H1 (cell line): Measurements from ENCODE around the gene RXRA. TPM values are rescaled to one million over a fixed set of nuclear protein-coding genes. Genes with fewer than 3 reads are reported as not detected.
A peak's percentile ranks its signal among the peaks of the same experiment; 100 is the strongest.

Experiments used
- CTCF ChIA-PET: fragments of 300-600 bp; sonication (Branson Sonifier 250); formaldehyde crosslinking; loops from one replicate; lab custom pipeline; 2021; ENCODE audit not compliant: partially characterized antibody; lab: Charles Lee
- POLR2A ChIA-PET: fragments of 300-600 bp; sonication (Branson Sonifier 250); formaldehyde crosslinking; loops from one replicate; lab custom pipeline; 2021; ENCODE audit warnings: inconsistent platforms; ENCODE audit not compliant: partially characterized antibody; lab: Charles Lee
- DNase-seq, 2 experiments: peaks; one replicate each; pipeline versions ENCODE4 v3.0.0 to v3.0.0-alpha.2; 2010 to 2022; ENCODE audit warnings: low spot score in 2 of 2, low read depth in 1 of 2, mixed read lengths in 1 of 2
- FAIRE-seq: peaks from 2 replicates; lab custom pipeline; 2011; peaks lifted over from hg19 to GRCh38; lab: Jason Lieb, UNC
- H2AFZ ChIP-seq: 2 replicates; pipeline ENCODE4 v1.8.1; 2012; ENCODE audit warnings: low read length, inconsistent platforms
- H2AK5ac ChIP-seq: 2 replicates; pipeline ENCODE4 v1.6.1; 2013; ENCODE audit warnings: low read depth, low read length
- H2BK120ac ChIP-seq: replicated peaks from 2 replicates; pipeline ENCODE3; 2013; ENCODE audit warnings: low read depth, low read length, inconsistent platforms
- H2BK12ac ChIP-seq: 2 replicates; pipeline ENCODE4 v1.6.1; 2013; ENCODE audit warnings: low read depth, low read length
- H2BK15ac ChIP-seq: 2 replicates; pipeline ENCODE4 v1.6.1; 2013; ENCODE audit warnings: low read length
- H2BK20ac ChIP-seq: 2 replicates; pipeline ENCODE4 v1.6.1; 2013; ENCODE audit warnings: low read length
- H2BK5ac ChIP-seq: 2 replicates; pipeline ENCODE4 v1.6.1; 2013; ENCODE audit warnings: low read depth, low read length
- H3K14ac ChIP-seq: 2 replicates; pipeline ENCODE4 v1.6.1; 2013; ENCODE audit warnings: inconsistent platforms; ENCODE audit not compliant: insufficient read length
- H3K18ac ChIP-seq: 2 replicates; pipeline ENCODE4 v1.6.1; 2013; ENCODE audit warnings: low read length; ENCODE audit errors: extremely low read depth
- H3K23ac ChIP-seq: 2 replicates; pipeline ENCODE4 v1.6.1; 2013; ENCODE audit warnings: inconsistent platforms; ENCODE audit not compliant: insufficient read length
- H3K23me2 ChIP-seq: 2 replicates; pipeline ENCODE4 v1.6.1; 2013; ENCODE audit warnings: low read depth, low read length
- H3K27ac ChIP-seq: 2 replicates; pipeline ENCODE4 v1.6.1; 2011; ENCODE audit warnings: low read depth, low read length, inconsistent platforms
- H3K27me3 ChIP-seq, 4 experiments: replicated peaks in 1 of 4; 1 replicate in 1 of 4; 2 replicates in 3 of 4; pipeline versions ENCODE4 v1.6.1 to v1.8.1; 2011 to 2013; ENCODE audit warnings: low read length in 3 of 4, mild to moderate bottlenecking in 3 of 4, inconsistent platforms in 2 of 4, mixed read lengths in 2 of 4, moderate library complexity in 1 of 4; ENCODE audit not compliant: control insufficient read depth in 3 of 4, insufficient read depth in 3 of 4; ENCODE audit errors: extremely low read depth in 1 of 4
- H3K36me3 ChIP-seq, 4 experiments: 2 replicates each; pipeline versions ENCODE4 v1.6.1 to v1.8.1; 2011 to 2013; ENCODE audit warnings: mild to moderate bottlenecking in 4 of 4, low read length in 3 of 4, moderate library complexity in 2 of 4, control low read depth in 1 of 4, inconsistent platforms in 1 of 4; ENCODE audit not compliant: insufficient read depth in 4 of 4, control insufficient read depth in 2 of 4
- H3K4ac ChIP-seq: replicated peaks from 2 replicates; pipeline ENCODE3; 2013; ENCODE audit warnings: low read length, low read depth, mixed read lengths, inconsistent platforms; ENCODE audit not compliant: insufficient read length
- H3K4me1 ChIP-seq, 4 experiments: replicated peaks in 1 of 4; 1 replicate in 1 of 4; 2 replicates in 3 of 4; pipeline versions ENCODE4 v1.6.1 to v1.8.1; 2011 to 2013; ENCODE audit warnings: low read length in 3 of 4, inconsistent platforms in 2 of 4, mixed read lengths in 1 of 4; ENCODE audit not compliant: insufficient read depth in 4 of 4, control insufficient read depth in 3 of 4
- H3K4me2 ChIP-seq, 2 experiments: 2 replicates each; pipeline versions ENCODE4 v1.6.1 to v1.8.1; 2011 to 2013; ENCODE audit warnings: low read depth in 2 of 2, low read length in 2 of 2, control low read depth in 1 of 2, inconsistent platforms in 1 of 2, mild to moderate bottlenecking in 1 of 2; ENCODE audit not compliant: insufficient read depth in 1 of 2
- H3K4me3 ChIP-seq, 4 experiments: fragments of 200-600, 300-600 bp in 1 of 4; sonication (generic), shearing (Covaris generic), sonication (Bioruptor Twin) in 1 of 4; 2 replicates each; pipeline versions ENCODE4 v1.5.1 to v1.8.1; 2011 to 2016; ENCODE audit warnings: low read length in 4 of 4, low read depth in 3 of 4, control low read depth in 2 of 4, inconsistent platforms in 2 of 4, mild to moderate bottlenecking in 2 of 4, mixed read lengths in 1 of 4, moderate library complexity in 1 of 4; ENCODE audit not compliant: insufficient read depth in 2 of 4; ENCODE audit errors: extremely low read depth in 1 of 4
- H3K56ac ChIP-seq: replicated peaks from 2 replicates; pipeline ENCODE3; 2013; ENCODE audit warnings: low read depth, mild to moderate bottlenecking, mixed read lengths, low read length, inconsistent platforms; ENCODE audit not compliant: insufficient read length
- H3K79me1 ChIP-seq: 2 replicates; pipeline ENCODE4 v1.6.1; 2013; ENCODE audit warnings: low read depth, low read length, control low read depth
- H3K79me2 ChIP-seq, 2 experiments: 2 replicates each; pipeline versions ENCODE4 v1.6.1 to v1.8.1; 2012 to 2013; ENCODE audit warnings: low read length in 2 of 2, mild to moderate bottlenecking in 2 of 2, inconsistent platforms in 1 of 2; ENCODE audit not compliant: insufficient read depth in 2 of 2, control insufficient read depth in 1 of 2
- H3K9ac ChIP-seq, 4 experiments: replicated peaks in 1 of 4; 1 replicate in 1 of 4; 2 replicates in 3 of 4; pipeline versions ENCODE4 v1.6.1 to v1.8.1; 2011 to 2013; ENCODE audit warnings: low read depth in 3 of 4, low read length in 3 of 4, control low read depth in 2 of 4, mild to moderate bottlenecking in 2 of 4, moderate library complexity in 2 of 4, inconsistent platforms in 1 of 4; ENCODE audit errors: extremely low read depth in 1 of 4
- H3K9me3 ChIP-seq, 2 experiments: 2 replicates each; pipeline versions ENCODE4 v1.6.1 to v1.8.1; 2012 to 2013; ENCODE audit warnings: mild to moderate bottlenecking in 2 of 2, moderate library complexity in 2 of 2, control low read depth in 1 of 2, inconsistent platforms in 1 of 2, low read depth in 1 of 2, low read length in 1 of 2, mixed read lengths in 1 of 2; ENCODE audit not compliant: insufficient read depth in 2 of 2
- H4K20me1 ChIP-seq, 2 experiments: replicated peaks in 1 of 2; 2 replicates each; pipeline versions ENCODE3 to v1.8.1; 2011 to 2013; ENCODE audit warnings: inconsistent platforms in 2 of 2, low read length in 2 of 2, mild to moderate bottlenecking in 1 of 2; ENCODE audit not compliant: insufficient read depth in 2 of 2, control insufficient read depth in 1 of 2
- H4K5ac ChIP-seq: 2 replicates; pipeline ENCODE4 v1.6.1; 2013; ENCODE audit warnings: low read length, low read depth, mixed read lengths, inconsistent platforms; ENCODE audit not compliant: insufficient read length
- H4K8ac ChIP-seq: 2 replicates; pipeline ENCODE4 v1.8.0; 2013; ENCODE audit warnings: mild to moderate bottlenecking, moderate library complexity, low read length, inconsistent platforms; ENCODE audit not compliant: insufficient read depth; ENCODE audit errors: extremely low read depth
- H4K91ac ChIP-seq: replicated peaks from 2 replicates; pipeline ENCODE3; 2013; ENCODE audit warnings: low read length, mixed read lengths, inconsistent platforms; ENCODE audit not compliant: insufficient read length
- CHD2 ChIP-seq: IDR thresholded peaks from 2 replicates; pipeline ENCODE4 v1.6.1; 2012; ENCODE audit warnings: low read length, improper control_type of control experiment
- HDAC2 ChIP-seq, 2 experiments: fragments of 300-600 bp in 1 of 2; sonication (generic) in 1 of 2; IDR thresholded peaks; 2 replicates each; pipeline ENCODE4 v1.6.1; 2011 to 2012; ENCODE audit warnings: low read depth in 2 of 2, low read length in 2 of 2, mild to moderate bottlenecking in 2 of 2, moderate library complexity in 2 of 2, borderline replicate concordance in 1 of 2, inconsistent platforms in 1 of 2
- POLR2A ChIP-seq, 2 experiments: IDR thresholded peaks; 1 replicate in 1 of 2; 2 replicates in 1 of 2; pipeline ENCODE4 v1.6.1; 2011; ENCODE audit warnings: low read depth in 2 of 2, low read length in 2 of 2, mild to moderate bottlenecking in 2 of 2; ENCODE audit errors: control extremely low read depth in 1 of 2
- RAD21 ChIP-seq, 2 experiments: IDR thresholded peaks in 1 of 2; conservative IDR thresholded peaks in 1 of 2; 2 replicates each; pipeline ENCODE4 v1.6.1; 2011; ENCODE audit warnings: low read depth in 2 of 2, low read length in 2 of 2, improper control_type of control experiment in 1 of 2, inconsistent platforms in 1 of 2, mild to moderate bottlenecking in 1 of 2, moderate library complexity in 1 of 2
- SRF ChIP-seq: IDR thresholded peaks from 2 replicates; pipeline ENCODE4 v1.6.1; 2011; ENCODE audit warnings: mild to moderate bottlenecking, low read depth, low read length, moderate library complexity
- SUZ12 ChIP-seq: fragments of 200-600 bp; sonication (generic); IDR thresholded peaks from 2 replicates; pipeline ENCODE4 v1.6.1; 2012; ENCODE audit warnings: mild to moderate bottlenecking, inconsistent platforms, low read length, moderate library complexity, mixed read lengths
- TAF7 ChIP-seq: optimal IDR thresholded peaks from 2 replicates; pipeline ENCODE3; 2011; ENCODE audit warnings: low read depth, mild to moderate bottlenecking, inconsistent platforms, low read length, moderate library complexity, borderline replicate concordance
- TEAD4 ChIP-seq: IDR thresholded peaks from 2 replicates; pipeline ENCODE4 v1.6.1; 2012; ENCODE audit warnings: low read depth, low read length, inconsistent platforms, mixed read lengths
- ZNF274 ChIP-seq: IDR thresholded peaks from 2 replicates; pipeline ENCODE4 v1.7.0; 2012; ENCODE audit warnings: low read length, borderline replicate concordance; ENCODE audit errors: extremely low read depth
- WGBS, 2 experiments: shearing (Covaris generic) in 1 of 2; methylation state at CpG; one replicate each; pipeline versions ENCODE4 v1.1.6 to v1.1.7; 2013 to 2015; ENCODE audit warnings: low lambda C conversion rate in 2 of 2, mixed read lengths in 2 of 2, inconsistent platforms in 1 of 2, low coverage in 1 of 2, missing lambda C conversion rate in 1 of 2; ENCODE audit not compliant: insufficient replicate concordance in 2 of 2, insufficient coverage in 1 of 2, insufficient read length in 1 of 2; ENCODE audit errors: extremely low coverage in 1 of 2, missing lambda C conversion rate in 1 of 2; 5-methylcytosine and 5-hydroxymethylcytosine counted together
- polyA plus RNA-seq, 7 experiments: library from polyadenylated mRNA; depleted of rRNA in 3 of 7; stranded (reverse) in 5 of 7; unstranded in 2 of 7; fragments of >200 nt in 5 of 7; fragments of 200-250 nt in 2 of 7; gene quantifications; 1 replicate in 5 of 7; 2 replicates in 1 of 7; 4 replicates in 1 of 7; pipeline versions ENCODE4 v1.2.1 to v1.2.3, GENCODE V29; 2011 to 2013; ENCODE audit warnings: missing spikeins in 2 of 7, mixed read lengths in 2 of 7
- total RNA-seq: library from RNA; stranded (reverse); fragmentation: NEBNext Ultra II Directional; extraction: Animal tissue kit (Norgen Biotek cat#: 25700); gene quantifications from 2 replicates; pipeline ENCODE4 v1.2.1, GENCODE V29; 2021
- TF ChIP-seq, protein P1 (sequence below), 3 experiments: IDR thresholded peaks; 1 replicate in 2 of 3; 2 replicates in 1 of 3; pipeline versions ENCODE4 v1.5.1 to v1.6.1; 2011; ENCODE audit warnings: low read length in 3 of 3, mild to moderate bottlenecking in 3 of 3, inconsistent platforms in 2 of 3, low read depth in 1 of 3, moderate library complexity in 1 of 3; ENCODE audit not compliant: insufficient read depth in 1 of 3; ENCODE audit errors: control extremely low read depth in 1 of 3

Gene RXRA
- total and polyA plus RNA-seq, 2 of the 8 experiments (the other 6 are each of a cell fraction or from before 2014, with no cell fraction given): 9.8 to 29.4 TPM

DNA sequence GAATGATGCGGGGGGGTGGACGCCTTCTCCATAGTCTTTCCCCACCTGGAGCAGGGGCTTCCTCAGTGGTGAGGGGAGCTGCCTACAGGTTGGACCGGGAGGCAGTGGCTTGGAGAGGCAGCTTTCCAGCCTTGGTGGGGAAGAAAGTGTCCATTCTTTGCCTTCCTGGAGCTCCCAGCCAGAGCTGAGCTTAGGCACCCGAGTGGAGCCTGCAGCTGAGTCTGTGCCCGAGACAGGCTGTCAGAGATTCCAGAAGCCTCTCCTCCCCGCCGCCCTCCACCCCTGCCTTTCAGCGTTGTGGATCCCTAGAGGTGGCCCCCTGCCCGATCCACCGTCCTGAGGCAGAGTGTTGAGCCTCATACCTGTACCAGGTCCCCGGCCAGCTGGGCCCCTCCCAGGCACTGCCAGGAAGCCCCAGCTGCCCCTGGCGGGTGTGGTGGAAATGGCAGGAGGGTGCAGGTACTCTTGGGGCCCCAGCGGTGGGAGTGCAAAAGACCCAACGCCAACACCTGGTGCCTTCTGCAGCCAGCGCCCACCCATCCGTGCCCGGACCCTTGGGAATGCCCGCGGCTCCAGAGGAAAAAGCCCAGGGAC is 112.0 kb downstream of the RXRA start:
- Histone ChIP-seq H2AFZ (no peak overlapping the region), H2BK12ac (no peak overlapping the region), H3K27ac (no peak overlapping the region), H3K4me1 (peaks cover 0 to 9% (median 4%) of the 10 kb centered on the region in 4 experiments; a peak in 4 of 7 replicates), H2AK5ac (no peak overlapping the region), H3K36me3 (peaks cover 0 to 3% (median 0%) of the 10 kb centered on the region in 4 experiments; a peak in 1 of 8 replicates), H3K9ac (no peak overlapping the region), H3K79me1 (no peaks in the 10 kb centered on the region), H3K79me2 (no peaks in the 10 kb centered on the region), H3K18ac (no peak overlapping the region), H3K27me3 (no peaks in the 10 kb centered on the region), H3K9me3 (no peaks in the 10 kb centered on the region), H3K4me2 (no peak overlapping the region), H2BK15ac (no peak overlapping the region), H2BK120ac (no peak overlapping the region), H3K23ac (no peak overlapping the region), H3K4ac (no peak overlapping the region), H4K8ac (peak overlapping the region; percentile 45), H2BK20ac (no peak overlapping the region), H4K5ac (no peak overlapping the region), H3K14ac (no peak overlapping the region), H3K56ac (no peak overlapping the region), H4K20me1 (peaks cover 0 to 5% of the 10 kb centered on the region in 2 experiments), H2BK5ac (no peak overlapping the region), H4K91ac (no peak overlapping the region), H3K4me3 (no peak overlapping the region), H3K23me2 (no peaks in the 10 kb centered on the region)
- WGBS, 2 experiments: 72% methylated on average over 16 of the region's 19 CpGs; no CpG with 5 or more reads in 1 of the 2 experiments
- FAIRE-seq (no peak), DNase-seq (peak in 1 of 2 experiments; percentile 74)
- ChIA-PET CTCF (interaction anchor here (0.6 to 2.2 kb wide), 9 partner anchors 10 to 339 kb away, joined by 3 to 13 read pairs (median 4); no protein-coding TSS in a partner anchor), POLR2A (no interaction called here)
- TF ChIP-seq ZNF274: no peak
- no peak for TF ChIP-seq HDAC2 (IDR thresholded peaks at IDR 0.05; ENCODE audit: borderline replicate concordance in 1 of 2, low read depth in 2 of 2, low read length in 2 of 2)
- TF ChIP-seq TAF7: no peak
- TF ChIP-seq SUZ12: no peak
- TF ChIP-seq POLR2A (IDR thresholded peaks at IDR 0.05; ENCODE audit: control extremely low read depth in 1 of 2, low read depth in 2 of 2, low read length in 2 of 2): no peak
- no peak for TF ChIP-seq CHD2
- TF ChIP-seq, protein P1, sequence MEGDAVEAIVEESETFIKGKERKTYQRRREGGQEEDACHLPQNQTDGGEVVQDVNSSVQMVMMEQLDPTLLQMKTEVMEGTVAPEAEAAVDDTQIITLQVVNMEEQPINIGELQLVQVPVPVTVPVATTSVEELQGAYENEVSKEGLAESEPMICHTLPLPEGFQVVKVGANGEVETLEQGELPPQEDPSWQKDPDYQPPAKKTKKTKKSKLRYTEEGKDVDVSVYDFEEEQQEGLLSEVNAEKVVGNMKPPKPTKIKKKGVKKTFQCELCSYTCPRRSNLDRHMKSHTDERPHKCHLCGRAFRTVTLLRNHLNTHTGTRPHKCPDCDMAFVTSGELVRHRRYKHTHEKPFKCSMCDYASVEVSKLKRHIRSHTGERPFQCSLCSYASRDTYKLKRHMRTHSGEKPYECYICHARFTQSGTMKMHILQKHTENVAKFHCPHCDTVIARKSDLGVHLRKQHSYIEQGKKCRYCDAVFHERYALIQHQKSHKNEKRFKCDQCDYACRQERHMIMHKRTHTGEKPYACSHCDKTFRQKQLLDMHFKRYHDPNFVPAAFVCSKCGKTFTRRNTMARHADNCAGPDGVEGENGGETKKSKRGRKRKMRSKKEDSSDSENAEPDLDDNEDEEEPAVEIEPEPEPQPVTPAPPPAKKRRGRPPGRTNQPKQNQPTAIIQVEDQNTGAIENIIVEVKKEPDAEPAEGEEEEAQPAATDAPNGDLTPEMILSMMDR (IDR thresholded peaks at IDR 0.05; ENCODE audit: control extremely low read depth in 1 of 3, insufficient read depth in 1 of 3, low read depth in 1 of 3, low read length in 3 of 3): peak in 2 of 3 experiments; percentile 43 to 54; a peak in 3 of 4 replicates
- TF ChIP-seq SRF: no peak
- no peak for TF ChIP-seq TEAD4
- TF ChIP-seq RAD21 (IDR thresholded peaks at IDR 0.05 in 1 of 2, conservative IDR thresholded peaks at IDR 0.05 in 1 of 2; ENCODE audit: low read depth in 2 of 2, low read length in 2 of 2): peak; percentile 34 to 51; a peak in 3 of 4 replicates
